NCI-H2171 treated with DMSO at 0.1 percent for 48 hours (cell line): ENCODE data around the gene MESP2.
"Not testable (repeated sequence)": the region's sequence is repeated elsewhere in the genome, so short reads cannot be mapped to it uniquely, and the experiment has no call there.

Experiments
- DNase-seq: peaks from one replicate; lab custom pipeline; 2025; lab: John Stamatoyannopoulos, UW

MESP2 gene

GRCh38 chr15:89781891-89782618 is 5.9 kb downstream of the MESP2 start:
- DNase-seq = no peak

- DNase-seq = not testable (repeated sequence)
These were observed 6.5 kb downstream of the MESP2 start for GRCh38 chr15:89782619-89782950.

- DNase-seq = no peak
These were observed 7.2 kb downstream of the MESP2 start for GRCh38 chr15:89783111-89783860.

GRCh38 chr15:89783861-89784685 is 7.9 kb downstream of the MESP2 start:
- no peak for DNase-seq

GRCh38 chr15:89784686-89784960 is 8.5 kb downstream of the MESP2 start:
- DNase-seq = no peak

- no peak for DNase-seq
These were observed 9.1 kb downstream of the MESP2 start for GRCh38 chr15:89785064-89785773.

GRCh38 chr15:89785774-89786140 is 9.6 kb downstream of the MESP2 start:
- no peak for DNase-seq

GRCh38 chr15:89787944-89788343 is 11.8 kb downstream of the MESP2 start:
- no peak for DNase-seq

GRCh38 chr15:89788585-89788984 is 12.5 kb downstream of the MESP2 start:
- not testable (repeated sequence) for DNase-seq

- DNase-seq = no peak
These were observed 14.1 kb downstream of the MESP2 start for GRCh38 chr15:89790206-89790605.

- no peak for DNase-seq
These were observed 14.5 kb downstream of the MESP2 start for GRCh38 chr15:89790661-89791060.

GRCh38 chr15:89792106-89792805 is 16.1 kb downstream of the MESP2 start:
- DNase-seq = no peak

- no peak for DNase-seq
These were observed 18.6 kb downstream of the MESP2 start for GRCh38 chr15:89794627-89795241.

GRCh38 chr15:89795996-89796395 is 19.9 kb downstream of the MESP2 start:
- DNase-seq = no peak

- no peak for DNase-seq
These were observed 21.6 kb downstream of the MESP2 start for GRCh38 chr15:89797678-89798201.

GRCh38 chr15:89799011-89799911 is 23.1 kb downstream of the MESP2 start:
- DNase-seq = no peak

- DNase-seq = no peak
These were observed 23.9 kb downstream of the MESP2 start for GRCh38 chr15:89799918-89800498.

GRCh38 chr15:89801471-89802195 is 25.5 kb downstream of the MESP2 start:
- DNase-seq = no peak
